MCF 10A (cell line): ENCODE results near the gene ARL11. TPM values are rescaled to one million over a fixed set of nuclear protein-coding genes. Genes with fewer than 3 reads are reported as not detected.
"Not testable (repeated sequence)": the region's sequence is repeated elsewhere in the genome, so short reads cannot be mapped to it uniquely, and the experiment has no call there.

Experiments
- BruUV-seq: library from RNA; stranded (reverse); fragments of 400-500 nt; replicated peaks from 2 replicates; lab custom pipeline; 2021; lab: Mats Ljungman, UMichigan
- CTCF ChIA-PET: fragments of 300-600 bp; sonication (Branson Sonifier 250); formaldehyde crosslinking; extraction: SDS; loops from one replicate; lab custom pipeline; 2021; ENCODE audit warnings: antibody characterized with exemption, inconsistent platforms; lab: Yijun Ruan, JAX
- POLR2A ChIA-PET: fragments of 300-600, 350-650 bp; sonication (Branson Sonifier 250); formaldehyde crosslinking; extraction: SDS; loops from one replicate; lab custom pipeline; 2020; ENCODE audit warnings: antibody characterized with exemption, inconsistent platforms; lab: Yijun Ruan, JAX
- DNase-seq: peaks from one replicate; pipeline ENCODE4 v3.0.0-alpha.2; 2018; ENCODE audit not compliant: unreplicated experiment
- H3K27ac Mint-ChIP-seq: one replicate; pipeline ENCODE4 v1.8.0; 2022; ENCODE audit warnings: mild to moderate bottlenecking, low read depth, mixed read lengths; ENCODE audit not compliant: unreplicated experiment
- H3K27me3 Mint-ChIP-seq: one replicate; pipeline ENCODE4 v1.8.0; 2022; ENCODE audit warnings: mixed read lengths; ENCODE audit not compliant: insufficient read depth, unreplicated experiment
- H3K36me3 Mint-ChIP-seq: one replicate; pipeline ENCODE4 v1.8.0; 2022; ENCODE audit warnings: mild to moderate bottlenecking, moderate library complexity, mixed read lengths; ENCODE audit not compliant: insufficient read depth, unreplicated experiment
- H3K4me1 Mint-ChIP-seq: one replicate; pipeline ENCODE4 v1.8.0; 2022; ENCODE audit warnings: mixed read lengths; ENCODE audit not compliant: insufficient read depth, unreplicated experiment
- H3K4me3 Mint-ChIP-seq: one replicate; pipeline ENCODE4 v1.8.0; 2022; ENCODE audit warnings: mild to moderate bottlenecking, moderate library complexity, mixed read lengths; ENCODE audit not compliant: unreplicated experiment
- H3K9me3 Mint-ChIP-seq: one replicate; pipeline ENCODE4 v1.8.0; 2022; ENCODE audit warnings: mixed read lengths; ENCODE audit not compliant: unreplicated experiment
- intact Hi-C: fragments of 100-400 bp; cut with micrococcal nuclease; formaldehyde crosslinking; loops from 2 replicates; pipeline ENCODE4 v1.14.1; 2022
- total RNA-seq: library from RNA; stranded (reverse); gene quantifications from 2 replicates; pipeline ENCODE4 v1.2.3, GENCODE V29; 2022
- TF ChIP-seq, protein P1 (sequence below): fragments of 200-600 bp; IDR thresholded peaks from one replicate; pipeline ENCODE4 v1.8.0; 2022; ENCODE audit warnings: antibody characterized with exemption, mild to moderate bottlenecking; ENCODE audit not compliant: unreplicated experiment

ARL11 gene
- total RNA-seq, 1 experiment from 2014 or later, result not detected

DNA sequence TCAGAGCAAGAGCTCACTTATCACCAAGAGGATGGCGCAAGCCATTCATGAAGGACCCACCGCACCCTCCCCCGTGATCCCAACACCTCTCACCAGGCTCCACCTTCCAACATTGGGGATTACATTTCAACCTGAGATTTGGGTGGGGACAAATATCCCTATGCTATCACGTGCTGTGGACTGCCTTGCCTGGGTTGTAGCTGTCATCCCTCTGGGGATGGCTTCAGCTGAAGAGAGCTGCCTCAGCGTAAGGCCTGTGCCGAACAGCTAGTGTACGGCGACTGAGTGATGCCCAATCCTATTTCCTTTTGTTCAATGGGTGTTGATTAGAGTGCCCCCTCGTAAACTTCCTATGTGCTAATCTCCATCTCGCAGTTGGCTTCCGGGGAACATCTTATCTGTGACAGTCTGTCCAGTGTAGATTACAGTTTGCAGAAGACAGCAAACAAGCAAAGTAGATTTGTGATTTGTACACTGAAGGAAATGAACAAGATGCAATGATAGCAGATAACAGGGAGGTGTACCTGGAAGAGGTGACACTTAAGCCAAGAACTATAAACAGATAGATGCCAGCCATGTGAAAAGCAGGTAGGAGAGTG, 31.2 kb upstream of the ARL11 start:
- ChIA-PET POLR2A (interaction anchor here (1.3 kb wide), 1 partner anchor 11 kb away, joined by 4 read pairs; no protein-coding TSS in a partner anchor), CTCF (no interaction called here)
- Mint-ChIP-seq H3K36me3 (no peaks in the 10 kb centered on the region), H3K4me3 (no peak overlapping the region), H3K4me1 (no peaks in the 10 kb centered on the region), H3K27me3 (no peaks in the 10 kb centered on the region), H3K27ac (no peak overlapping the region), H3K9me3 (no peaks in the 10 kb centered on the region)
- TF ChIP-seq, protein P1, sequence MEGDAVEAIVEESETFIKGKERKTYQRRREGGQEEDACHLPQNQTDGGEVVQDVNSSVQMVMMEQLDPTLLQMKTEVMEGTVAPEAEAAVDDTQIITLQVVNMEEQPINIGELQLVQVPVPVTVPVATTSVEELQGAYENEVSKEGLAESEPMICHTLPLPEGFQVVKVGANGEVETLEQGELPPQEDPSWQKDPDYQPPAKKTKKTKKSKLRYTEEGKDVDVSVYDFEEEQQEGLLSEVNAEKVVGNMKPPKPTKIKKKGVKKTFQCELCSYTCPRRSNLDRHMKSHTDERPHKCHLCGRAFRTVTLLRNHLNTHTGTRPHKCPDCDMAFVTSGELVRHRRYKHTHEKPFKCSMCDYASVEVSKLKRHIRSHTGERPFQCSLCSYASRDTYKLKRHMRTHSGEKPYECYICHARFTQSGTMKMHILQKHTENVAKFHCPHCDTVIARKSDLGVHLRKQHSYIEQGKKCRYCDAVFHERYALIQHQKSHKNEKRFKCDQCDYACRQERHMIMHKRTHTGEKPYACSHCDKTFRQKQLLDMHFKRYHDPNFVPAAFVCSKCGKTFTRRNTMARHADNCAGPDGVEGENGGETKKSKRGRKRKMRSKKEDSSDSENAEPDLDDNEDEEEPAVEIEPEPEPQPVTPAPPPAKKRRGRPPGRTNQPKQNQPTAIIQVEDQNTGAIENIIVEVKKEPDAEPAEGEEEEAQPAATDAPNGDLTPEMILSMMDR, result no peak
- DNase-seq, result no peak
- intact Hi-C loops, result no loop called here
- BruUV-seq, result no TSS peak

DNA sequence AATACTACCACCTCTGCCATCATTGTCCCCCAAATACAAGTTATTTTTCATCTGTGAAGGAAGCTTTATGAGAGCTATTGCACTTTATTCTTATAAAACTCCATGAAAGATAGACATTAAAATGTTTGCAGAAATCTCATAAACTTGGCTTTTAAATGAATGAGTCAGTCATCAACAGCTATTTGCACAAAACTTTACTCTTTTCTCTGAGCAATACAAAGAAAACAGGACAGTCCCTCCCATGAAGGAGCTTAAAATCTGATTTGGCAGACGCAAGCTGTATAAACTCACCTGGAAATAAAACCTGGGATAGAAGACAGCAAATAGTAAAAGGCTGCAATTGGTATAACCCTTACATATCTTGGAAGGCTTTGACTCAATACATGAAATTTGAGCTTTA, 26.3 kb upstream of the ARL11 start:
- H3K4me3 Mint-ChIP-seq, result no peak overlapping the region
- BruUV-seq, result no TSS peak
- H3K36me3 Mint-ChIP-seq, result no peaks in the 10 kb centered on the region
- ChIA-PET POLR2A (interaction anchor here (0.6 to 1.4 kb wide), 2 partner anchors 16 to 311 kb away, joined by 3 to 9 read pairs; partner anchors contain the start of gene RCBTB1), CTCF (interaction anchor here (0.7 kb wide), 1 partner anchor 1525 kb away, joined by 4 read pairs; no protein-coding TSS in a partner anchor)
- no peaks in the 10 kb centered on the region for H3K4me1 Mint-ChIP-seq
- no peak overlapping the region for H3K27ac Mint-ChIP-seq
- no peaks in the 10 kb centered on the region for H3K9me3 Mint-ChIP-seq
- TF ChIP-seq, protein P1, result no peak
- intact Hi-C loops, result no loop called here
- no peaks in the 10 kb centered on the region for H3K27me3 Mint-ChIP-seq
- DNase-seq, result no peak

DNA sequence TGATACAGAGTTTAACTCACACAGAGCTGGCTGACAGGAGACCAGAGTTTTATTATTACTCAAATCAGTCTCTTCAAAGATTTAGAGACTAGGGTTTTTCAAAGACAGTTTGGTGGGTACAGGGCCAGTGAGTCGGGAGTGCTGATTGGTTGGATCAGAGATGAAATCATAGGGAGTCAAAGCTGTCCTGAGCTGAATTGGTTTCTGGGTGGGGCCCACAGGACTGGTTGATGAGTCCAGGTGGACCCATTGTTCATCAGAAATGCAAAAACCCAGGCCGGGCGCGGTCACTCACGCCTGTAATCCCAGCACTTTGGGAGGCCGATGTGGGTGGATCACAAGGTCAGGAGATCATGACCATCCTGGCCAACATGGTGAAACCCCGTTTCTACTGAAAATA, 25.7 kb upstream of the ARL11 start:
- H3K36me3 Mint-ChIP-seq, H3K27ac Mint-ChIP-seq, H3K27me3 Mint-ChIP-seq, H3K9me3 Mint-ChIP-seq, H3K4me1 Mint-ChIP-seq, BruUV-seq, intact Hi-C loops, DNase-seq, H3K4me3 Mint-ChIP-seq: not testable (repeated sequence)
- ChIA-PET POLR2A (interaction anchor here (0.5 to 1.4 kb wide), 3 partner anchors 17 to 521 kb away, joined by 3 to 9 read pairs (median 4); partner anchors contain the start of gene RCBTB1), CTCF (interaction anchor here (1.2 kb wide), 2 partner anchors 156 to 289 kb away, joined by 4 to 6 read pairs; no protein-coding TSS in a partner anchor)

DNA sequence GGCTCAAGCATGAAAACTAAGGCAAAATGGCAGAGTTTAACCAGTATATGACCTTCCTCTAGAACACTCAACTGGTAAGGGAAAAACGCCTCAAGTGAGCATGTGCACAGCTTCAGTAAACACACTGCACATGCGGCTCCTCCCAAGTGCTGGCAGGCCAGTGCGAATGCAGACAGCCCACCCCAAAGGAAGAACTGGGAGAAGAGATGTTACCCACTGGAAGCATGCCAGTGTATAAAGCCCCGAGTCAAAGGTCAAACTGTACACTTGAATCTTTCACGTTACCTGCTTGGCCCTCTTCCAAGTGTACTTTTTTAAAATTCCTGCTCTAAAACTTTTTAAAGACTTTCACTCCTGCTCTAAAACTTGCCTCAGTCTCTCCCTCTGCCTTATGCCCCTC, 23.7 kb upstream of the ARL11 start:
- TF ChIP-seq, protein P1, result no peak
- CTCF ChIA-PET, result interaction anchor here (0.7 to 1.1 kb wide), 2 partner anchors 304 to 359 kb away, joined by 3 to 4 read pairs; no protein-coding TSS in a partner anchor
- intact Hi-C loops, result no loop called here
- H3K4me3 Mint-ChIP-seq, result no peak overlapping the region
- no peak for DNase-seq
- no peaks in the 10 kb centered on the region for H3K4me1 Mint-ChIP-seq
- BruUV-seq, result no TSS peak
- no peak overlapping the region for H3K27ac Mint-ChIP-seq
- H3K27me3 Mint-ChIP-seq, result no peaks in the 10 kb centered on the region
- POLR2A ChIA-PET, result no interaction called here
- no peaks in the 10 kb centered on the region for H3K36me3 Mint-ChIP-seq
- H3K9me3 Mint-ChIP-seq, result no peaks in the 10 kb centered on the region
